Keratinocyte (primary cell): ENCODE results near the gene DIAPH2. TPM values are rescaled to one million over a fixed set of nuclear protein-coding genes. Genes with fewer than 3 reads are reported as not detected.

ENCODE experiments used
- DNase-seq: peaks from one replicate; pipeline ENCODE4 v3.0.0-alpha.2; 2011; ENCODE audit warnings: low read depth, missing footprints, low spot score
- FAIRE-seq: peaks from 2 replicates; lab custom pipeline; 2011; peaks lifted over from hg19 to GRCh38; lab: Jason Lieb, UNC
- H2AFZ ChIP-seq: 2 replicates; pipeline ENCODE4 v1.6.0; 2012; ENCODE audit warnings: low read length, control low read depth, inconsistent platforms; ENCODE audit not compliant: control insufficient read depth
- H3K27ac ChIP-seq: 2 replicates; pipeline ENCODE4 v1.5.1; 2011; ENCODE audit warnings: low read length; ENCODE audit not compliant: control insufficient read depth, insufficient read depth
- H3K27me3 ChIP-seq: 3 replicates; pipeline ENCODE4 v1.6.0; 2011; ENCODE audit warnings: low read length; ENCODE audit not compliant: control insufficient read depth, insufficient read depth; ENCODE audit errors: extremely low read depth
- H3K36me3 ChIP-seq, 2 experiments: 2 replicates in 1 of 2; 3 replicates in 1 of 2; pipeline ENCODE4 v1.5.1; 2011; ENCODE audit warnings: low read length in 2 of 2, mild to moderate bottlenecking in 1 of 2; ENCODE audit not compliant: control insufficient read depth in 2 of 2, insufficient read depth in 2 of 2; ENCODE audit errors: extremely low read depth in 1 of 2
- H3K4me1 ChIP-seq: 3 replicates; pipeline ENCODE4 v1.5.1; 2011; ENCODE audit warnings: low read length; ENCODE audit not compliant: control insufficient read depth, insufficient read depth; ENCODE audit errors: extremely low read depth
- H3K4me2 ChIP-seq: 3 replicates; pipeline ENCODE4 v1.6.0; 2011; ENCODE audit warnings: low read depth, low read length; ENCODE audit not compliant: control insufficient read depth, insufficient read depth; ENCODE audit errors: extremely low read depth
- H3K4me3 ChIP-seq, 3 experiments: fragments of 200-600 bp in 1 of 3; sonication (generic) in 1 of 3; 2 replicates in 2 of 3; 3 replicates in 1 of 3; pipeline ENCODE4 v1.5.1; 2011 to 2016; ENCODE audit warnings: low read length in 3 of 3, mild to moderate bottlenecking in 3 of 3, control low read depth in 2 of 3, inconsistent platforms in 1 of 3, low read depth in 1 of 3, mixed read lengths in 1 of 3, mixed run types in 1 of 3, moderate library complexity in 1 of 3; ENCODE audit not compliant: control insufficient read depth in 2 of 3, insufficient read depth in 2 of 3; ENCODE audit errors: extremely low read depth in 1 of 3
- H3K79me2 ChIP-seq: 2 replicates; pipeline ENCODE4 v1.6.0; 2012; ENCODE audit warnings: low read length; ENCODE audit not compliant: control insufficient read depth, insufficient read depth
- H3K9ac ChIP-seq: 3 replicates; pipeline ENCODE4 v1.6.0; 2011; ENCODE audit warnings: low read length; ENCODE audit not compliant: control insufficient read depth, insufficient read depth; ENCODE audit errors: extremely low read depth
- H3K9me1 ChIP-seq: 3 replicates; pipeline ENCODE4 v1.6.0; 2011; ENCODE audit warnings: low read length; ENCODE audit not compliant: control insufficient read depth, insufficient read depth; ENCODE audit errors: extremely low read depth
- H3K9me3 ChIP-seq: 2 replicates; pipeline ENCODE4 v1.5.1; 2012; ENCODE audit warnings: low read depth, low read length; ENCODE audit not compliant: control insufficient read depth
- H4K20me1 ChIP-seq: 3 replicates; pipeline ENCODE4 v1.6.0; 2011; ENCODE audit warnings: low read length; ENCODE audit not compliant: control insufficient read depth, insufficient read depth; ENCODE audit errors: extremely low read depth
- CTCF ChIP-seq, 3 experiments: IDR thresholded peaks in 1 of 3; conservative IDR thresholded peaks in 1 of 3; optimal IDR thresholded peaks in 1 of 3; 2 replicates in 2 of 3; 3 replicates in 1 of 3; pipeline versions ENCODE3 to v1.5.1; 2011; ENCODE audit warnings: low read length in 3 of 3, mild to moderate bottlenecking in 3 of 3, moderate library complexity in 2 of 3, control low read depth in 1 of 3, inconsistent platforms in 1 of 3; ENCODE audit not compliant: insufficient read depth in 2 of 3; ENCODE audit errors: extremely low read depth in 1 of 3
- EZH2 ChIP-seq: IDR thresholded peaks from one replicate; pipeline ENCODE4 v1.6.1; 2012; ENCODE audit warnings: inconsistent platforms, mild to moderate bottlenecking, low read length, moderate library complexity
- dilution Hi-C: fragments of 300-500 bp; cut with MboI; formaldehyde crosslinking; loops from one replicate; pipeline ENCODE4 v1.7.0; 2020; ENCODE audit warnings: low sequenced_read_pairs; ENCODE audit not compliant: extremely low pct_ligation_motif_present
- polyA plus RNA-seq, 5 experiments: library from polyadenylated mRNA; depleted of rRNA in 3 of 5; stranded (reverse) in 3 of 5; stranded (forward) in 1 of 5; unstranded in 1 of 5; fragments of >200 nt; gene quantifications; 1 replicate in 1 of 5; 2 replicates in 3 of 5; 3 replicates in 1 of 5; pipeline versions ENCODE4 v1.2.1 to v1.2.3, GENCODE V29; 2011 to 2012; ENCODE audit warnings: missing spikeins in 2 of 5, low read depth in 1 of 5, low replicate concordance in 1 of 5

The DIAPH2 gene
- polyA plus RNA-seq, 1 donor (not counting 4 experiments of a cell fraction or from before 2014, with no cell fraction given): 7.4 TPM

- no peak for DNase-seq
- H3K4me2 ChIP-seq: no peak overlapping the region
- no peak for TF ChIP-seq CTCF (optimal IDR thresholded peaks at IDR 0.05 in 1 of 3, IDR thresholded peaks at IDR 0.05 in 1 of 3, conservative IDR thresholded peaks at IDR 0.05 in 1 of 3; ENCODE audit: extremely low read depth in 1 of 3, insufficient read depth in 2 of 3, low read length in 3 of 3)
- TF ChIP-seq EZH2: no peak
- H3K27me3 ChIP-seq: no peaks in the 10 kb centered on the region
- H3K79me2 ChIP-seq: no peaks in the 10 kb centered on the region
- no peak overlapping the region for H3K4me3 ChIP-seq
- no peaks in the 10 kb centered on the region for H3K9me3 ChIP-seq
- dilution Hi-C loops: no loop called here
- no peaks in the 10 kb centered on the region for H3K4me1 ChIP-seq
- H3K9me1 ChIP-seq: no peaks in the 10 kb centered on the region
- H4K20me1 ChIP-seq: no peaks in the 10 kb centered on the region
- no peaks in the 10 kb centered on the region for H3K36me3 ChIP-seq
- H2AFZ ChIP-seq: no peak overlapping the region
- FAIRE-seq: no peak
- H3K9ac ChIP-seq: no peak overlapping the region
- H3K27ac ChIP-seq: no peak overlapping the region
Observed at GRCh38 chrX:96719161-96719875, 34.7 kb downstream of the DIAPH2 start.

- no peak for FAIRE-seq
- TF ChIP-seq CTCF (optimal IDR thresholded peaks at IDR 0.05 in 1 of 3, IDR thresholded peaks at IDR 0.05 in 1 of 3, conservative IDR thresholded peaks at IDR 0.05 in 1 of 3; ENCODE audit: extremely low read depth in 1 of 3, insufficient read depth in 2 of 3, low read length in 3 of 3): no peak
- no peak overlapping the region for H3K4me2 ChIP-seq
Observed at GRCh38 chrX:96721354-96721753, 36.7 kb downstream of the DIAPH2 start.

More at GRCh38 chrX:96721354-96721753, 36.7 kb downstream of the DIAPH2 start:
- Histone ChIP-seq H4K20me1 (no peaks in the 10 kb centered on the region), H3K9me1 (no peaks in the 10 kb centered on the region), H3K36me3 (no peaks in the 10 kb centered on the region), H3K9me3 (no peaks in the 10 kb centered on the region), H3K9ac (no peak overlapping the region), H3K79me2 (no peaks in the 10 kb centered on the region), H3K4me3 (no peak overlapping the region), H3K4me1 (no peaks in the 10 kb centered on the region), H3K27ac (no peak overlapping the region), H2AFZ (no peak overlapping the region), H3K27me3 (no peaks in the 10 kb centered on the region)
- dilution Hi-C loops: no loop called here
- no peak for DNase-seq
